ENCODE measurements around the gene INF2.

INF2 gene

GRCh38 chr14:104643306-104643705 is 46.1 kb upstream of the INF2 start:
- H3K9me3 Mint-ChIP-seq, result peaks cover 19% of the 10 kb centered on the region
- DNase-seq, result no peak
- peaks cover 11% of the 10 kb centered on the region for H3K4me1 Mint-ChIP-seq
- TF ChIP-seq CTCF (IDR thresholded peaks at IDR 0.05), result no peak
- no peak overlapping the region for H3K4me3 Mint-ChIP-seq
- H3K27me3 Mint-ChIP-seq (ENCODE audit: low read depth, poor library complexity), result peaks cover 38% of the 10 kb centered on the region
- H3K36me3 Mint-ChIP-seq (ENCODE audit: low read depth), result peaks cover 9% of the 10 kb centered on the region
- H3K27ac Mint-ChIP-seq, result no peak overlapping the region

DNA sequence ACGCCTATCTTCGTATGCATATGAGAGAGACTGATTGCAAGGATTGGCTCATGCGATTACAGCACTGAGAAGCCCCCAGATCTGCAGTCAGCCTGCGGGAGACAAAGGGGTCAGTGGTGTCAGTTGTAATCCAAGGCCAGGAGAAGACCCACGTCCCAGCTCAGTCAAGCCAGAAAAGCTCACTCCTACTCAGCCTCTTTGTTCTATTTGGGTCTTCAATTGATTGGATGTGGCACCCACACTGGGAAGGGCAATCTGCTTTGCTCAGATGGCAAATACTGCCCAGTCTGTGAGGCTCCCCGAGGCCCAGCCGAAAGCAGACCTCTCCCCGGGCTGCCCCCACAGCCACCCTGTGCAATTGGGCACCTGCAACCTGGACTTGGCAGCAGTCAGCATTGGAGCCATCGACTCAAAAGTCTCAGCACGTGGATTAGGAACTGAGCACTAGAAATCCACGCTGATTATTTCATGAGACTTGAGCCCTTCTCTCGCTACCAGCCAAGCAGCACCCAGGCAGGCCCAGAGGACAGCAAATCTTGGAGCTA is 45.3 kb upstream of the INF2 start:
- Mint-ChIP-seq H3K27me3 (ENCODE audit: low read depth, poor library complexity) (peaks cover 30% of the 10 kb centered on the region), H3K9me3 (peaks cover 19% of the 10 kb centered on the region), H3K36me3 (ENCODE audit: low read depth) (peaks cover 9% of the 10 kb centered on the region), H3K27ac (no peak overlapping the region), H3K4me1 (peaks cover 8% of the 10 kb centered on the region), H3K4me3 (no peak overlapping the region)
- no peak for DNase-seq
- no peak for TF ChIP-seq CTCF (IDR thresholded peaks at IDR 0.05)

GRCh38 chr14:104644656-104645378 is 44.6 kb upstream of the INF2 start:
- DNase-seq, result no peak
- Mint-ChIP-seq H3K36me3 (ENCODE audit: low read depth) (peaks cover 9% of the 10 kb centered on the region), H3K4me1 (peaks cover 9% of the 10 kb centered on the region), H3K9me3 (peaks cover 19% of the 10 kb centered on the region), H3K27ac (no peak overlapping the region), H3K4me3 (no peak overlapping the region), H3K27me3 (ENCODE audit: low read depth, poor library complexity) (peaks cover 32% of the 10 kb centered on the region)
- no peak for TF ChIP-seq CTCF (IDR thresholded peaks at IDR 0.05)

- Mint-ChIP-seq H3K9me3 (peaks cover 24% of the 10 kb centered on the region), H3K36me3 (ENCODE audit: low read depth) (peaks cover 11% of the 10 kb centered on the region), H3K27me3 (ENCODE audit: low read depth, poor library complexity) (peaks cover 35% of the 10 kb centered on the region), H3K4me1 (peaks cover 12% of the 10 kb centered on the region), H3K4me3 (no peak overlapping the region), H3K27ac (no peak overlapping the region)
- no peak for DNase-seq
- no peak for TF ChIP-seq CTCF (IDR thresholded peaks at IDR 0.05)
Observed at GRCh38 chr14:104647467-104648043, 41.9 kb upstream of the INF2 start.

GRCh38 chr14:104650057-104650980 is 39.1 kb upstream of the INF2 start:
- peaks cover 29% of the 10 kb centered on the region for H3K27me3 Mint-ChIP-seq (ENCODE audit: low read depth, poor library complexity)
- H3K9me3 Mint-ChIP-seq, result peaks cover 33% of the 10 kb centered on the region
- DNase-seq, result peak; percentile 91
- peaks cover 13% of the 10 kb centered on the region for H3K36me3 Mint-ChIP-seq (ENCODE audit: low read depth)
- peak overlapping the region; percentile 79 for H3K4me3 Mint-ChIP-seq
- no peak overlapping the region for H3K27ac Mint-ChIP-seq
- H3K4me1 Mint-ChIP-seq, result peaks cover 4% of the 10 kb centered on the region
- TF ChIP-seq CTCF (IDR thresholded peaks at IDR 0.05), result peak; percentile 99

Data from nephron progenitor cell (in vitro differentiated cells).